ENCODE measurements around the gene SLC24A3.

Gene SLC24A3

DNA sequence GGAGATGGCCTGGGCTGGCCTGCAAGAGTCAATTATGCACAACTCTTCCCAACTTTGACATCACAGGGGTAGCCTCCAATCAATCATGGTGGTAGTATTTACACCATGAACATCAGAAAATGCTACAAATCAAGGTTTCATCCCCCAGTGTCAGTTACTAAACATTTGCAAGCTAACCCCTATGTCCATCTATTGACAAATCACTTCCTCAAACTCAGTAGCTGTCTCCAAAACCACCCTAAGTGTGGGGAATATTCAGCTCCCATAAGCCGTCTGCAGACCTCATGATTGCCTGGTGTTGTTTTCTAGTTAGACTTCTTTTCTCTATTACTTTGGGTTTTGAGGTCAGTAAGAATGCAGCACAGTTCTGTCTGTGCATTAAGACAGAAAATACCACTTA is 344.8 kb downstream of the SLC24A3 start:
- no peak for DNase-seq

DNA sequence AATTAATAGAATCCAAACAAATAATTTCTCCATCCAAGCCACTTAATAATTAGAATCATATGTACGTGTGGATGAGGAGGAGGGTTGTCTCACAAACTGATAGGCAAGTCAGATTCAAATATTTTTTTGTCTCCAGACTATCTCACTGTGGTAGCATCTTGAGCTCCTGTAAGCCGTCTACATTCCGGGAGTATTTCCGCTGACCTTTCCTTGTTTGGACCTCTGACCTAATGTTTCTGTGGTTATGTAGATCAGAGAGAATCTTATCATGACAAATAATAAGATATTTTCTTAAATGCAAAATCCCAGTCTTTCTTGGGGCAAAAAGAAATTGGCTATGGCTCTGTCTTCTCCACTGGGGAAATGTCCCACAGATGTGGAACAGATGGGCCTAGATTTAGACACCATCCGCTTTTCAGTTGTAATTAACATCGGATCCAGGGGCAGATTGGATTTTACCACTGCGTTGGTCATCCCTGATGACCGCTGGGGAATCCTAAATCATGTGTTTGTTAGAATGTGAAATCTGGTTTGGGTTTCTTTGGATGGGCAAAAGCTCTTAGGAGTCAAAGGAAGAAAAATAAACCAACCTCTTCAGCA is 348.5 kb downstream of the SLC24A3 start:
- no peak for DNase-seq

DNA sequence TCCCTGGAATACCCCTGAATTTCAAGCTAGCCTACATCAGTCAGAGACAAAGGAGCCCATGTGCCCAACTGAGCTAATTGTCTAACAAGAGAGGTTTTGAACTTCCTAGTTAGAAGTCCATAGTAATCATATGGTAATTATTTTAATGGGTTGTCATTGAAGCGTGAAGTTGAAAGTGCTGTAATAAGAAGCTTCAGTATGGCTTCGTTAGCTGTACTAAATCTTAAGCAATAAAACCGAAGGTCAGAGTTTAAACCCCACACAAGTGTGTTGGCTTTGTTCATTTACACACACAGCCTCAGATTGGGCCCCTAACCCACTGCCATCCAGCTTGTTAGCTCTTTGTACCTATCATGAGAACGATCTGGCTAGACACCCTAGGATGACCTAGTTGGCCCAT is 350.0 kb downstream of the SLC24A3 start:
- peak in 2 of 3 experiments; percentile 48 to 88 for DNase-seq

DNA sequence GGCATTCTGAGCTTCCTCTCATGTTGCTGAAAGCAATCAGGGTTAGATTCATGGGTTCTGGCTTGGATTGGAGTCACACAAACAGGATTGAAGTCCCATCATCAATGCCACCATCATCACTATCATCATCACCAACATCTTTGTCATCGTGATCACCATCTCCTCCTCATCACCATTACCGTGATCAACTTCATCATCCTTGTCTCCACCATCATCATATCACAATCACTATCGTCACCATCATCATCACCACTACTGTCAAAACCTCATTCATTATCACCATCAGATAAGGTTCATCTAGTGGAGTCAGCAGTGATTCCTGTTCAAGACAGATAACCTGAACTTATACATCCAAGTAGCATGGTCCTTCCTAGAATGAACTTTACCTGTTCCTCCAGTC is 351.8 kb downstream of the SLC24A3 start:
- DNase-seq: no peak

DNA sequence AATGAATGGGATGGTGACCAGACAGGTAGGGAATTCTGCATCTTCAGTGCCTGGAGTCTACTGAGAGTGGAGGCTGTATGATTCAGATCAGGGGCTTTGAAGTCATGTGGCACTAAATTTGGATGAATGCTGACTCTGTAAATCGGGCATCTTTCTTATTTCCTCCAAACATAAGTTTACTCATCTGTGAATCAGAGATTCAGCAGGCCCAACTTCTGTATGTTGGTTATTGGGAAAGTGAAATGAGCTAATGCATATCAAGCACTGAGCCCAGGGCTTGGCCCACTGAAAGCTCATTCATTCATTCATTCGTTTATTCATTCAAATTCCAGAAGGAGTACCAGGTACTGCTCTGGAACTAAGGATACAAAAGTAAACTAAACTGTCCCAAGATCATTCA is 353.3 kb downstream of the SLC24A3 start:
- DNase-seq: no peak

DNA sequence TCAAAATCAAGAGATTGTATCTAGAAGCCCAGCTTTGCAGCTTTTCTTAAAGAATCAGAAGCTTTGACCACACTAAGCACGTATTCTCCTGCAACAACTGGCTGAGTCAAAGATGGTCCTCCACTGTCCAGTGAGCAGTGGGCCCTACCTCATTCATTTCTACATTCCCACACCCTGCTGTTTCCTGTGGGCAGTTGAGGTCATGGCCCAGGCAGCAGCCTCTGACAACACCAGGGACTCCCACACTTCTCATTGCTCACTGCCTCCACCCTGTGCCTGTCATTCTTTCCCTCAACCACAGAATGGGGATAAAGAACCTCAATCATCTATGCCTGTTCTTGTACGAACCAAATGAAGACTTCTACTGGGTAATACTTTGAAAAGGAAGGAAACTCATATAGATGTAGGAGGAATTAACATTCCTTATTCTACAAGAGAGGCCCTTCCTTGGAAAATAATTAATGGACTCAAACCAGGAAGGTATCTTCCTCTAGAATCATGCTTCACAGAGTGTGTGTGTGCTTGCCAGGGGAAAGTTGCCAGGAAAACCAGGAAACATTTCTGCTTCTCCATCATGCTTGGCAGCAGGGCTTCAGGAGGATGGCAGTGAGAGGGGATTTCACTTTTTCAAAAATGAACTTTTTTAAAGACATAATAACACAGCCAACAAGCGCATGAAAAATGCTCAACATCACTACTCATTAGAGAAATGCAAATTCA is 353.9 kb downstream of the SLC24A3 start:
- DNase-seq: no peak

DNA sequence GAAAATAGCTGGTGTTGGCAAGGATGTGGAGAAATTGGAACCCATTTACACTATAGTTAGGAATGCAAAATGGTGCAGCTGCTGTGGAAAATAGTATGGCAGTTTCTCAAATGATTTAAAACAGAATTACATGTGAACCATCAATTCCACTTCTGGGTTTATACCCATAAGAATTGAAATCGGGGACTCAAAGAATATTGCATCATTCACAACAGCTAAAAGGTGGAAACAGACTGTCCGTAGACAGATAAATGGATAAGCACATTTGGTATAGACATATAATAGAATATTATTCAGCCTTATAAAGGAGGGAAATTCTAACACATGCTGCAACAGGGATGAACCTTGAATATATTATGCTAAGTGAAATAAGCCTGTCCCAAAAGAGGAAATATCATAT is 355.7 kb downstream of the SLC24A3 start:
- DNase-seq: no peak

DNA sequence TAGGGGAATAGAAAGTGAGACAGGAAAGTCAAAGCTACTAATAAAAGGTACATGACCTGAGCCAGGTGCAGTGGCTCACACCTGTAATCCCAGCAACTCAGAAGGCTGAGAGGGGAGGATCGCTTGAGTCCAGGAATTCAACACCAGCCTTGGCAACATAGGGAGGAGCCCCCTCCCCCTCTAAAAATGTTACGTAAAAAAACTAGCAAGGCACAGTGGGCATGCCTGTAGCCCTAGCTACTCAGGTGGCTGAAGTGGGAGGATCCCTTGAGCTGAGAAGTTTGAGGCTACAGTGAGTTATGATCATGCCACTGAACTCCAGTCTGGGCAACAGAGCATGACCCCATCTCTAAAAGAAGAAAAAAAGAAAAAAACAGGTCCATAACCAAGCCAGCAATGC is 359.6 kb downstream of the SLC24A3 start:
- no peak for DNase-seq

DNA sequence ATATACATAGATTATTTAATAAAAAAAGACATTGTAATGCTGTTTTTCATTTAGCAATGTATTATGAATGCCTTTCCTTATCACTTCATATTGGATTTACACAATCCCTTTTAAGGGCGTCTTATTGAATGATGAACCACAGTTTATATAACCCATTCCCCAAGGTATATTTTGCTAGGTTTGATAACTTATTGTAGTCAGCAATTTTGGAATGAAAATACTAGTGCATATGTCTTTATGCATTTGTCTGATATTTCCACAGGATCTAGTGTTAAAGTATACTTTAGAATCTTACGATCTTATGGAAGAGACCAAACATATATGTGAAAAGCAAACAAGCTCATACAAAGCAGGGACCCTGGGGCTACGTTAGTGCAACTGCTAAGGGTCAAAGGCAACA is 365.2 kb downstream of the SLC24A3 start:
- DNase-seq: no peak

DNA sequence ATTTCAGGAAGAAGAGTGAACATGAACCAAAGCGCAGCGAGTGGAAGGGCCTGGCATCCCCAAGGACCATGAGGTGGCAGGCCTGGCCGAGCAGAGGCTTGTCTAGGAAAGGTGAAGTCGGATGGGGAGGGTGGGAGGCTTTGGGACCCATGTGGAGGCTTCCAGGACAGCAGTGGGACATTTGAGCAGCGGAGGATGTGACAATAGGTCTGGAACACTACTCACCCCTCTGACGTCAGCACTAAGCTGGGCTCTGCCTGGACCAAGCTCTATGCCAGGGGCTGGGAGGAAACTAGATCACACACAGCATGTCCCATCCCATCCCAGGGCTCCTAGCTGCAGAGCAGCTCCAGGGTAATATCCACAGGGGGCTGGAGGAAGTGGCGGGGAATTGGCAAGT is 370.3 kb downstream of the SLC24A3 start:
- DNase-seq: no peak

DNA sequence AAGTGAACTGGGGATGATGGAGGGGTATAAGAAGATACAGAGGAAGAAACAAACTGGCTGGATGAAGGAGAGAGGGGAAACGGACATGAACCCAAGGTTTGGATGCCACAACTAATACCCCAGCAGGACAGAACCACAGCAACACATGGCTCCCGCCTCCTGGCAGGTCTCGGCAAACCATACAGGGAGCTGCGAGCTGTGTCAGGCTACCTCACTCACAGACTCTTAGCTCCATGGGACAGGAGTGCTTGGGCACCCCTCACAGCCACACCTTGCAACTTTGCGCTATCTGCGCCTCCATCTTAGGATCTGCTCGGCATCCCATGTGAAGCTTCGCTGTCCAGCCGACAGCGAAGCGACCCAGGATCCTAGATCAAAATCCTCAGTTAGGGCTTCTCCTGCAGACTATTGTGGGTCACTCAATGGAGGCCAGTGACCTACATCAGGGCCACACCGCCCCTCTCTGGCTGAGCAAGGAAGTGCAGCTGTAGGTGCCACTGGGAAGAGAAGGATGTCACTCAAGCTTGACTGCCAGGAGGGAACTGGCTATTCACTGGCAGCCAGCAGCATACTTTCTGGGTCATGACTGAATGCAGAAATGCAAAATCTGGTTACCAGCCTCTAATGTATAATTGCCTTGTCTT is 371.2 kb downstream of the SLC24A3 start:
- peak; percentile 47 to 69 (median 56) for DNase-seq

DNA sequence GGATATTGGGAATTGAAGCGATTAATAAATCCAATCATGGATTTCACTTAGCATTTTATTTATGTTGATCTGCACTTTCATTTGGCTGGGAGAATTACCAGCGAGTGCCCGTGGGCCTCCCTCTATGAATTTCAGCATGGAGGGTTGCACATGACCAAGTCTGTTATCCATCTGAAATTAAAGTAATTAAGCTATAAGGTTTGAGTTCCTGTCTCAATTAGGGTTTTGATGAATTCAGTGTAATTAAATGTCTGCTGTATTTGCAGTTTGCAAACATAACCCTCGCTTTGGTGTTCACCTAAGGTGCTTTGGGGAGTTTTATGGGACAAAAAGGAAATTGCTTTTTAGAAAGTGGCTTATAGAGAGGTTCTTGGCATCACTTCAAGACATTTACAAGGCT is 375.8 kb downstream of the SLC24A3 start:
- DNase-seq: no peak

DNA sequence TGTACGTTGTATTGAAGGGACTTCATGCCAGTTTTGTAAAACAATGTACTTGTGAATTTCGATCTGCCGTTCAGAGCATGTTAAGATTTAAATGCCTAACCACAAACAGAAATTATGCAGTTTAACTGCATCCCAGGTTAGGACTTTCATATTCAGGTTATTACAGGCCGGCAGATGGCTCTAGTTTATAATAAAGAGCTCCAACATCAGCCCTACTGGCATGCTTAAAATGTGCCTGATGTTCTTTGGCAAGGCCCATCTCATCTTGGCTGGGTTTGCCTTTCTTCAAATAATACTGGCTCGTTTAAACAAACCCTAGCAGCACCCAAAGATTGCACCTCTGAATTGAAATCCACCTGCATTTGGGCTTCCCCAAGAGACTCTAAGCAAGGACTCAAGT is 376.3 kb downstream of the SLC24A3 start:
- no peak for DNase-seq

DNA sequence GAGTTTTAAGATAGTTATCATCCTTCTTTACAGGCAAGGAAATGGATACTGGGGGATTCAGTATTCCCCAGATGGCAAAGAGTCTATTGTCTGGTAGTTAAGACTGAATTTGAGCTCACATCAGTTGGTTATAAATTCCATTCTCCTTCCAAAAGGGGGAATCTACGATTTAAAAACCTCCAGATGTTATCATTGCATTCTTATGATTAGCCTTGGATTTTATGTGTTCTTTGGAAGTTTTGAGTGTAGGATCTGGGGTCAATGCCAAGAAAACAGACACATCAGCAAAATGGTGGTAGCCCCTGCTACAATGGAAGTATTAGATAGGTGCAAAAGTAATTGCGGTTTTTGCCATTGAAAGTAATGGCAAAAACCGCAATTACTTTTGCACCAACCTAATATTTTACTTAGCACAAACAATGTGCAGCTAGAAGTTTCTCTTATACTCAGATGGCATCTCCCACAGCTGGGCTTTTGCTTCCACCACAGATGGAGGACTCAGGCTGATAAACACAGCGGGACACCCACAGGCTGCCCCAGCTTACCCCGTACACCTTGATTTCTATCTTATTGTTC is 377.4 kb downstream of the SLC24A3 start:
- DNase-seq: no peak

DNA sequence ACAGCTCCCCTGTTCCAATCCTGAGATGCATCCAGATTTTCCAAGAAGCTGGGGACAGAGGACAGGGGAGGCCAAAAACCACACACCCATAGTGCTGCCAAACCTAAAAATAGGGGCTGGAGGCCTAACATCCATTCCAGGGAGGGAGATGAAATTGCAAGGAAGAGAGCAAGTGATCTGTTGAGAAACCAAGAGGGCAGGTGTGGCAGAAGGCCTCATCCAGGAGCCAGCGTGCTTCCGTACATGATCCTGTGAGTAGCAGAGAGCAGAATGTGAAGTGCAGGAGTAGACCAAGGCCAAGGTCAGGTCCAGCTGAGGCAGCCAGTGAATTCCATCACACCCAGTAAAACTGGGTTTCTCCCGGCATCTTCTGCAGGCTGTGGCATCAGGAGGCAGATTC is 377.9 kb downstream of the SLC24A3 start:
- no peak for DNase-seq

DNA sequence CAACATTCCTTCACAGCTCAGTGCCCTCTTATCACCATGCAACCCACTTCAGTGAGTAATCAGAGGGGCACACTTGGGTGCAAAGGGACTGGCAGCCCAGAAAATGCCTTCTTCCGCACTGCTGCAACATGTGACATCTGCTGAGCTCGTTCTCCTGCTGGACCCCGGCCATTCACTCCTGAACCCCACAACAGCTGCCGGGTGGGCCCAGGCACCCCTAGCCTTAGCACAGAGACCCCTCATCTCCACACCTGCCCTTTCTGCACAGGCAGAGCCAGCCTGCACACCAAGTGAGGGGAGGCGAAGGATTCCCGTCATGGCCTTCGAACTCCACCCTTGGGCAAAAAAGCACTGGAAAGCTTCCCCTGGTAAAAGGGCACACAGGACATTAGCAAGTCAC is 381.3 kb downstream of the SLC24A3 start:
- DNase-seq: no peak

DNA sequence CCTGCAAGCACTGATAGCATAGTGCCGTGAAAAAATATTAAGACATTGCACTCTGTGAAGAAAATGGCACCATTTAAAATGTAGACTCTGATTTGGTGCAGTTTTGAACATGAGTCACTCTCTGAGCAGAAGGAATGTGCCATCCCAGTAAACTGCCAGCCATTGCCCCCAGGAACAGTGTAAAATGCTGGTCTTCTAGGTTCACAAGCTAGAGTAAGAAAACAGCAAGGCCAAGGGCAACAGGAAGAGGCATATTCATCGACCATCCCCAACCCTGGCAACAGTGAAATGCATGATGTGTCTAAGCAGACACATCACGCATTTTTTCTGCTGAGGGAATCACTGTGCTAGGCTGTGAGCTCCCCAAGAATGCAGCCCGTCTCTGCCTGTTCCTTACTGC is 382.5 kb downstream of the SLC24A3 start:
- DNase-seq: no peak

DNA sequence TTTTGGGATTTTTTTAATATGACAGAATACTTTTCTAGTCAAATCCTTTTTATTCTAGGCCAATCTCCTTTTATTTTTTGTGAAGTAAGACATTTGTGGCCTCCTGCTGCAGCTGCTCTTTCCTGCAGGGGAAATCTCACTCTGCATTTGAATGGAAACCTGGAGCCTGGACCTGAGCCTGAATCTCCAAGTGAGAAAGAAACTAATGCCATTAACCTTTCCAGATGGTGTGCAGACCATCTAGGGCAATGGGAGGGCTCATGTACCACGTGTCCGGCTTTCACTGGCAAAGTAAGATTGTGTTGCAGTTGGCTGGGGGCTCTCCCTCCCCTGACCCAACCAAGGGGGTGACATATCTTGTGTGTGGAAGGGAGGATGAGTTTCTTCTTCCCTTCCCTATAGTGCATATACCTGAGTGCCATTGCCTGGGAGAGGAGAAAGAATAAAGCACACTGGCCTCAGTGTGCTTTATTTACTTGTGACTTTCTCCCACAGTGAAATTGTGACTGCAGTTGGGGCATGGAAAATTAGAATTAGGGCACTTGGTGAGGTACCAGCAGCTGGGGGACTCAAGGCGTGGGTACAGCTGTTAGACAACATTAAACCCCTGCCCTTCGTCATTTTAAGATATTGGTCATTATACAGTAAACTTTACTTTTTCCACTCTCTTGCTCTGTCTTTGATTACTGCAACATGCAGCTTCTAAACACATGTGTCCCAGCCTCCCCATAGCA is 385.8 kb downstream of the SLC24A3 start:
- DNase-seq: no peak

DNA sequence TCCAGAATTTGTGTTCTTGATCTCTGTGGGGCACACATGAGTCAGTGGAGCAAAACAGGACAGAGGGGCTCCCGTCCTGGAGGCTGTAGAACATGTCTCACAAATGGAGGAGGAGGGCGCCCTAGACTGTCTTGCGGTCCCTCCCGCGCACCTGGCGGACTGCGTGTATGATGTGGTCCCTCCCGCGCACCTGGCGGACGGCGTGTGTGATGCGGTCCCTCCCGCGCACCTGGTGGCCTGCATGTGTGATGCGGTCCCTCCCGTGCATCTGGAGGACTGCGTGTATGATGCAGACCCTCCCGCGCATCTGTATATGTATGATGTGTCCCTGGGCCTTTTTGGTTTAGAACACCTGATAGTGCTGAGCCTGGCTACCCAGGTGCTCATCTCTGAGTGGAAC is 386.8 kb downstream of the SLC24A3 start:
- no peak for DNase-seq

DNA sequence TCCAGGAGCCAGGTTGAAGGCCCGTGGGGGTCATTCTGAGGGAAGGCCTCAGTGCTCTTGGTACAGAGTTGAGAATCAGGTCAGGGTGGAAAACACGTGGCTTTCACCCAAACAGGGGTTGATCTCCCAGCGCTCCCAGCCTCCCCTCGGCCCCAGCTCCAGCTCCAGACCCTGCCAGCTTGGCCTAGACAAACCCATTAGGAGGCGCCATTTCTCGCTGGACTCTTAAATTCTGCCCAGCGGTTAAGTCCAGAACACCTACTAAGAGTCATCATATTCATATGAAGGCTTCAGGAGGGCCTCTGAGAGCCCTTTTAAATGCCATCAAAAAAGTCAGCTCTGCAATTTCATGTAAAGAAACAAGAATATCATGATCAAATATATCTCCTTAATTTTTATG is 387.6 kb downstream of the SLC24A3 start:
- no peak for DNase-seq

DNA sequence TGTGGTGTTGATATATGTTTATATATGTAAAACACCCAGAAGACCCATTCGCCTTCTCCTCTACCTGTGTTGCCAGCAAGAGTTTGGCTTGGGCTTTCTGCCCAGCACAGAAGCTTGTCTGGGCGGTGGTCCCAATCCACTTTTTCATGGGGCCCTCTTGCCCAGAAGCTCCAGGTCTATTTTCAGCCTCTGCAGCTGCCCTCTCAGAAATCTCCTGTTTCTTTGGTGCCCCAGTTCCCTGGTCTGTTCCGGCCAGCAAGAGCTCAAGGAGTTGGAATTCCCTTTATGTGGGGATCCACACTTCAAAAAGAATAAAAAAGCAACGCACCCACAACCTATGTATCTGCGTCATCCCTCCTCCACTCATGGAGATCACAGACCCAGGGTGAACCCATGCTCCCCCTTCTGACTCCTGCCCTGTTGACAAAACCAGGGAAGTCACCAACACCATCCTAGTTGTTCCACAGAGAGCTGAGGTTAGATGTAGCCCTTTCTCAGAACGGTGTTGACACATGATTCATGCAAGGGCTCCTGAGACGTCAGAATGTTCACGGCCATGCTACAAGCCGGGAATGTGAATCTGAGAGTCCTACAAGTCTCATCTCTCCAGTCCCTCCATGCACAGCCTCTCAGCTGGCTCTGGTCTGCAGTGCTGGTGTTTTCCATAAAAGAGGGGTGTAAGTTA is 388.8 kb downstream of the SLC24A3 start:
- no peak for DNase-seq

DNA sequence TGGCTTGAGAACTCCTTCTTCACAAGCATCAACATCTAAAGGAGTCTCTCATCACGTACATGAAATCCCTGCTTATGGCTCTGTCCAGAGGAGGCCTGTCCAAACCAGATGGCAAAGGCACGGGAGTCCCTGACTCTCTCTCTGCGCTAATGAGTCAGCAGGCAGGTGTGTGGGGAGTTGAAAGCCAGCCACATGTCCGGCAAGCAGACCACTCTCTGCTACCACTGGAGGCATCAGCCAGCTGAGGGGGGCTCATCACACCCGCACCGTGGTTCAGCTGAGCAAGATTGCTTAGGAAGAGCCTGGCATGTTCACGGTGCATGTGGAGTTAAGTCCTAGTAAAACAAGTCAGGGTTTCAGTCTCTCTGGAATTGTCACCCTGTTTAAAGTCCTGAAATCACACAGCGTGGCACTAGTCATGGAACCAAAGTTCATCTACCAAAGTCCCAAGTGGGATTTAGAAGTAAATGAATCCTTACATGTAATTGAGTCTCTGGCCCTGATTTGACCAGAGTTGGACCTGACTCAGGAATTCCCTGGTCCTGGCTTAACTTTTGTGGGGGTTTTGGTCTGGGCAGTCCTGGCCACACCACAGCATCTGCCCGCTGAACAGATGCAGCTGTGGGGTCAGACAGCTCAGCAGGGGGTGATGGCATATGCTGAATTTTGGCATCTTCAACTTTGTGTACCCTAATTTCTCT is 390.4 kb downstream of the SLC24A3 start:
- peak in 1 of 3 experiments; percentile 42 for DNase-seq
